ENCODE results near the gene KIAA0930.

DNA sequence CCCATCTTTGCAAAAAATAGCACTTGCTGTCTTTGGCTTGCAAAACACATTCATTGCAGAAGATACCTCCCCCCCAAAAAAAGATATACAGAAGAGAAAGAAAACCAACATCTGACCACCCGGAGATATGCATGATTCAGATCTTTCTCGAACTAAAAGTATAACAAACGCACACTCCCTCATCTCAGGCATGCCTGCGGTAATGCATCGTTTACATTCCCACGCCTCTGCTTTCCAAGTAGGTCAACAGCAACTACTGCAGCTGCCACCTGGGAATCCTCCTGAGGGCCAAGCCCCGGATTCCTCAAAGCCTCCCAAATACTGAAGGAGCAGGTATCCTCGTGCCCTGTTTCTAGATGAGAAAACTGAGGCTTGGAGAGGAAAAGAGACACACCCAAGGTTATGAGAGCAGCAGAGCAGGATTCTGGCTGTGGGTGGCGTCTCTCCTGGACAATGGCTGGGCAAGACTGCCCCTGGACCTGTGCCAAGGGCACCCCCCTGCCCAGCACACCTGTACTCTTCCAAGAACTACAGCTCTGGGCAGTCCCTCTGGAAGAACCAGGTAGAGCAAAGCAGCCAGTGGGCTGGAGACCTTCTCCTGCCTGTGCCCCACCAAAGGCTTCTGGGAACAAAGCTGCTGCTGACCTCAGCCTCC lies 38.9 kb downstream of the KIAA0930 start:
- TF ChIP-seq CTCF (conservative IDR thresholded peaks at IDR 0.05; ENCODE audit: low read depth, low read length) (no peak), MXI1 (IDR thresholded peaks at IDR 0.05; ENCODE audit: borderline replicate concordance, low read depth, low read length) (no peak), MAZ (IDR thresholded peaks at IDR 0.05; ENCODE audit: borderline replicate concordance, low read depth, low read length) (peak; percentile 60; the same call in 1 of the 2 replicates)
